ENCODE data around the gene HNRNPM.

The HNRNPM gene

GRCh38 chr19:8498295-8498694 is 53.5 kb downstream of the HNRNPM start:
- H3F3A ChIP-seq (ENCODE audit: low read depth): no peaks in the 10 kb centered on the region
- no peaks in the 10 kb centered on the region for H3K27me3 ChIP-seq (ENCODE audit: insufficient read depth, low read length, poor library complexity, severe bottlenecking)
- no peaks in the 10 kb centered on the region for H3K9me3 ChIP-seq (ENCODE audit: insufficient read depth, low read depth, low read length)
- no peaks in the 10 kb centered on the region for H3K9me2 ChIP-seq (replicated peaks; ENCODE audit: low read depth, low read length)
- H3K4me1 ChIP-seq (ENCODE audit: insufficient read depth, low read length, poor library complexity, severe bottlenecking): peaks cover 24% of the 10 kb centered on the region
- TF ChIP-seq CTCF (conservative IDR thresholded peaks at IDR 0.05; ENCODE audit: low read length) (no peak), EZH2phosphoT487 (IDR thresholded peaks at IDR 0.05; ENCODE audit: borderline replicate concordance) (no peak)
- no peak overlapping the region for H3K9ac ChIP-seq (ENCODE audit: low read depth, low read length, poor library complexity, severe bottlenecking)
- H3K4me3 ChIP-seq (ENCODE audit: low read length, poor library complexity, severe bottlenecking): no peak overlapping the region
- no peak overlapping the region for H2AFZ ChIP-seq (ENCODE audit: low read length)
- no peaks in the 10 kb centered on the region for H3K36me3 ChIP-seq (ENCODE audit: insufficient read depth, low read length)
- no peaks in the 10 kb centered on the region for H4K20me1 ChIP-seq (ENCODE audit: insufficient read depth, low read length, poor library complexity, severe bottlenecking)
- no peak overlapping the region for H3K4me2 ChIP-seq (ENCODE audit: low read depth, low read length, poor library complexity, severe bottlenecking)
- H3K79me2 ChIP-seq (ENCODE audit: insufficient read depth, low read length): no peaks in the 10 kb centered on the region

GRCh38 chr19:8499048-8499833 is 54.5 kb downstream of the HNRNPM start:
- Histone ChIP-seq H3K9ac (ENCODE audit: low read depth, low read length, poor library complexity, severe bottlenecking) (no peak overlapping the region), H3K4me1 (ENCODE audit: insufficient read depth, low read length, poor library complexity, severe bottlenecking) (peaks cover 21% of the 10 kb centered on the region)

GRCh38 chr19:8500158-8500557 is 55.4 kb downstream of the HNRNPM start:
- no peaks in the 10 kb centered on the region for H3K79me2 ChIP-seq (ENCODE audit: insufficient read depth, low read length)
- no peak overlapping the region for H3K4me2 ChIP-seq (ENCODE audit: low read depth, low read length, poor library complexity, severe bottlenecking)
- no peak for TF ChIP-seq EZH2phosphoT487 (IDR thresholded peaks at IDR 0.05; ENCODE audit: borderline replicate concordance)
- no peak for TF ChIP-seq CTCF (conservative IDR thresholded peaks at IDR 0.05; ENCODE audit: low read length)
- H3F3A ChIP-seq (ENCODE audit: low read depth): no peaks in the 10 kb centered on the region
- no peak overlapping the region for H3K4me3 ChIP-seq (ENCODE audit: low read length, poor library complexity, severe bottlenecking)
- no peaks in the 10 kb centered on the region for H4K20me1 ChIP-seq (ENCODE audit: insufficient read depth, low read length, poor library complexity, severe bottlenecking)
- no peaks in the 10 kb centered on the region for H3K9me2 ChIP-seq (replicated peaks; ENCODE audit: low read depth, low read length)
- no peaks in the 10 kb centered on the region for H3K9me3 ChIP-seq (ENCODE audit: insufficient read depth, low read depth, low read length)
- no peak overlapping the region for H2AFZ ChIP-seq (ENCODE audit: low read length)
- H3K36me3 ChIP-seq (ENCODE audit: insufficient read depth, low read length): no peaks in the 10 kb centered on the region
- peaks cover 18% of the 10 kb centered on the region for H3K4me1 ChIP-seq (ENCODE audit: insufficient read depth, low read length, poor library complexity, severe bottlenecking)
- H3K9ac ChIP-seq (ENCODE audit: low read depth, low read length, poor library complexity, severe bottlenecking): no peak overlapping the region
- no peaks in the 10 kb centered on the region for H3K27me3 ChIP-seq (ENCODE audit: insufficient read depth, low read length, poor library complexity, severe bottlenecking)

More at GRCh38 chr19:8499048-8499833, 54.5 kb downstream of the HNRNPM start:
- TF ChIP-seq CTCF (conservative IDR thresholded peaks at IDR 0.05; ENCODE audit: low read length): no peak
- TF ChIP-seq EZH2phosphoT487 (IDR thresholded peaks at IDR 0.05; ENCODE audit: borderline replicate concordance): no peak
- no peaks in the 10 kb centered on the region for H4K20me1 ChIP-seq (ENCODE audit: insufficient read depth, low read length, poor library complexity, severe bottlenecking)
- H3K9me2 ChIP-seq (replicated peaks; ENCODE audit: low read depth, low read length): no peaks in the 10 kb centered on the region
- no peaks in the 10 kb centered on the region for H3K27me3 ChIP-seq (ENCODE audit: insufficient read depth, low read length, poor library complexity, severe bottlenecking)
- no peaks in the 10 kb centered on the region for H3K9me3 ChIP-seq (ENCODE audit: insufficient read depth, low read depth, low read length)
- no peaks in the 10 kb centered on the region for H3K79me2 ChIP-seq (ENCODE audit: insufficient read depth, low read length)
- no peak overlapping the region for H3K4me3 ChIP-seq (ENCODE audit: low read length, poor library complexity, severe bottlenecking)
- H3K4me2 ChIP-seq (ENCODE audit: low read depth, low read length, poor library complexity, severe bottlenecking): no peak overlapping the region
- no peak overlapping the region for H2AFZ ChIP-seq (ENCODE audit: low read length)
- H3K36me3 ChIP-seq (ENCODE audit: insufficient read depth, low read length): no peaks in the 10 kb centered on the region
- no peaks in the 10 kb centered on the region for H3F3A ChIP-seq (ENCODE audit: low read depth)
